GM12874 (cell line): Measurements from ENCODE around the gene RASGRP2.

ENCODE experiments used
- TF ChIP-seq, protein P1 (sequence below): IDR thresholded peaks from 2 replicates; pipeline ENCODE4 v1.5.1; 2011; ENCODE audit warnings: low read depth, mild to moderate bottlenecking, control low read depth, low read length, moderate library complexity; ENCODE audit not compliant: insufficient read depth

RASGRP2 gene

DNA sequence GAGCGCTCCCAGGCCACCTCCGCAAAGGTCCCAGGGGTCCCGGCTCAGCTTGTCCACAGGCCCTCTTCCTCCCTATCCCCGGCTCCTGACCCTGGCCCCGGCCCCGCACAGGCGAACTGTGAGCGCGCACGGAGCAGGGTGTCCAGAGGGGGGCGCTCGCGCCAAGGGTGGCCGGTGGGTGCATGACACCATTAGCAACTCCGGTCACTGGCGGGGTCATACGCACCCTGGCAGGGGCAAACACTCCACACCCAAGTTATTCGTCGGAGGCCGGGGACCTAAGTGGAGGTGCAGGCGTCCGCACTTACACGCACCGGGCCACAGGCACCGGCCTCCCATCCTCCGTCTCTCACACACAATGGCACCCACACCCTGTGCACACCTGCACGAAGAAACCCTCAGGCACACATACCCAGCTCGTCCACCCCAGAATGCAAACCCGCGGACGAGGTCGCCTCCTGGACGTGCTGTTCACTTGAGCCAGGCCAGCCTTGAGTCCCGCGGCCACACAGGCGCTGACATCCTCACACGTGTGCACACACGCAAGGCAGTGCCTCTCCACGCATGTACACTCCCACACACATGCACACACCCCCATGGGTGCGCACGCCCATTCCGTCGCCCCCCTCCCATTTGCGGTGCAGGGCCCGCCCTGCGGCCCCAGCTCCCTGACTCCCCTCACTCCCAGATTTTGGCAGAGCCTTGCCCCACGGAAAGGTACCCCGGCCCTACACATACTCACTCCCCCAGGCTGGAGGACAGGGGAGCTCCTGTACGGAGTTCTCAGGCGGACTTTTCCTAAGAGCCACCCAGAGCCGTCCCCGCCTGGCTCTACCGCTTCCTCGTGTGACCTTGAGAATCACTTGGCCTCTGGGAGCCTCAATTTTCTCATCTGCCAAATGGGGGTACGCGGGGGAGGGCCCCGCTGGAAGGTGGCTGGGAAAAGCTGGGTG lies at the start of gene RASGRP2:
Gene RASGRP2 (minus strand): TSS at position 552 of the 953 bp plus-strand sequence. CDS start 1,276 bp downstream, outside the sequence.
- TF ChIP-seq, protein P1, sequence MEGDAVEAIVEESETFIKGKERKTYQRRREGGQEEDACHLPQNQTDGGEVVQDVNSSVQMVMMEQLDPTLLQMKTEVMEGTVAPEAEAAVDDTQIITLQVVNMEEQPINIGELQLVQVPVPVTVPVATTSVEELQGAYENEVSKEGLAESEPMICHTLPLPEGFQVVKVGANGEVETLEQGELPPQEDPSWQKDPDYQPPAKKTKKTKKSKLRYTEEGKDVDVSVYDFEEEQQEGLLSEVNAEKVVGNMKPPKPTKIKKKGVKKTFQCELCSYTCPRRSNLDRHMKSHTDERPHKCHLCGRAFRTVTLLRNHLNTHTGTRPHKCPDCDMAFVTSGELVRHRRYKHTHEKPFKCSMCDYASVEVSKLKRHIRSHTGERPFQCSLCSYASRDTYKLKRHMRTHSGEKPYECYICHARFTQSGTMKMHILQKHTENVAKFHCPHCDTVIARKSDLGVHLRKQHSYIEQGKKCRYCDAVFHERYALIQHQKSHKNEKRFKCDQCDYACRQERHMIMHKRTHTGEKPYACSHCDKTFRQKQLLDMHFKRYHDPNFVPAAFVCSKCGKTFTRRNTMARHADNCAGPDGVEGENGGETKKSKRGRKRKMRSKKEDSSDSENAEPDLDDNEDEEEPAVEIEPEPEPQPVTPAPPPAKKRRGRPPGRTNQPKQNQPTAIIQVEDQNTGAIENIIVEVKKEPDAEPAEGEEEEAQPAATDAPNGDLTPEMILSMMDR = peak; percentile 86

DNA sequence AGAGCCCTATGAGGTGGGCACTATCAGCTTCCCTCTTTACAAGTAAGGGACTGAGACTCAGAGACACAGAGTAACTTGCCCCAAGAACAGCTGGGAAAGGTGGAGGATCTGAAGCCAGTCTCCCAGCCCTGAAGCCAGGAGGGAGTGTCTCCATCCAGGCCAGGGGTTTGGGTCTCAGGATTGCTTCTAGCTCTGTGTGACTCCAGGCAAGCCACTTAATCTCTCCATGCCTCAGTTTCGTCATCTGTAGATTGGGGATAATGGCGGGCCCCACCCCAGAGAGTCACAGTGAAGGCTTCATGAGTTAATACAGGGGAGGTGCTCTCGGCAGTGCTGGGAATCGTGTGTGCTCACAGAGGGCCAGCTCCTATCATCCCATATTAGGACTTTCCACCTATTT lies 48.5 kb upstream of the RASGRP2 start:
- TF ChIP-seq, protein P1 = no peak

DNA sequence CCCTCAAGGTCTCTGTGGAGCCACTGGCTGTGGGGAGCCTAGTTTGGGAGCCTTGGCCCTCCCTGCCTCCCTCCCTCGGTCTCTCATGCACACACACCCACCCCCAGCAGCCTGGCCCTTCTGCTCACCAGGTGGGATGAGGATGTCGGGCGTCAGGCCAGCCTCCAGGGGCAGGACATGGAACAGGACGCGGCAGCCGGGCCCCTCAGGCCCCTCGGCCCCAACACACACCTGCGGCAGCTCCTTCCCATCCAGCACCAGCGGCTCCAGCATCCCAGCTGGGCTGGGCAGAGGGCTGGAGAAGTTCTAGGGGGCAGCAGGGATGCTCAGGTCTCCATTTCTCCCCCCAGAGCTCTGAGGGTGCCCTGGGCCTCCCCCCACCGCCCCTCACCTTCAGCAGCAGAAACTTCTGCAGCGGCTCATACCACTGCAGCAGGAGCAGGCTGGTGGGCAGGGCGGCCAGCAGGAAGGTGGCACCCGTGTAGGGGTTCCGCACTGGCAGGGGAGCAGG lies 47.9 kb upstream of the RASGRP2 start:
- TF ChIP-seq, protein P1 = no peak

DNA sequence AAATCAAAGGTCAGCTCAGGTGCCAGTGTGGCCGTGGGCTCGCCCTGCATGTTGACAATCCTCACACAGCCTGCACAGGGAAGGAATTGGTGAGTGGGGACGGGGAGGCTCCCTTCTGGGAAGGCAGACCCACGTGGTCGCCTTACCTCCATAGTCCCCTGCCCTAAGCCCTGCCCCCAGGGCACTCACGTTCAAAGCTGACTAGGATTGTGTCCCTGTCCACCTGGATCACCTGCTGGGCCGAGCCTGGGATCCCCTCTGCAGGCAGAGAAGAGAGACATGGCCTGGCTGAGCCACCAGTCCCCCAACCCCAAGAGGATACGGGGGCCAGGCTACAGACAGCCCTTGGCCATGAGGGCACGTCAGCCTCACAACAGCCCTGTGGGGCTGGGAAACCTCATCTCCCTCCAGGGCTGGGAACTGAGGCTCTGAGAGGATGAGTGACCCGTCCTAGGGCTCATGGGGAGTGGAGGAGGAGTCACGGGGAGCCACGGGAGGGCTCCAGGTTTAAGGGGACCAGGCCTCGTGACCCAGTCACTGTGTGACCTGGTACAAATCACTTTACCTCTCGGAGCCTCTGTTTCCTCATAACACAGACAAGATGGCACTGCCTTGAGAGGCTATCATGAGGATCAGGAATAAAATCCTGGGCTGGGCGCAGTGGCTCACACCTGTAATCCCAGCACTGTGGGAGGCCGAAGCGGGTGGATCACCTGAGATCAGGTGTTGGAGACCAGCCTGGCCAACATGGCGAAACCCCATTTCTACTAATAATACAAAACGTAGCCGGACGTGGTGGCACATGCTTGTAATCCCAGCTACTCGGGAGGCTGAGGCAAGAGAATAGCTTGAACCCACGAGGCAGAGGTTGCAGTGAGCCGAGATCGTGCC lies 46.5 kb upstream of the RASGRP2 start:
- TF ChIP-seq, protein P1 = no peak

DNA sequence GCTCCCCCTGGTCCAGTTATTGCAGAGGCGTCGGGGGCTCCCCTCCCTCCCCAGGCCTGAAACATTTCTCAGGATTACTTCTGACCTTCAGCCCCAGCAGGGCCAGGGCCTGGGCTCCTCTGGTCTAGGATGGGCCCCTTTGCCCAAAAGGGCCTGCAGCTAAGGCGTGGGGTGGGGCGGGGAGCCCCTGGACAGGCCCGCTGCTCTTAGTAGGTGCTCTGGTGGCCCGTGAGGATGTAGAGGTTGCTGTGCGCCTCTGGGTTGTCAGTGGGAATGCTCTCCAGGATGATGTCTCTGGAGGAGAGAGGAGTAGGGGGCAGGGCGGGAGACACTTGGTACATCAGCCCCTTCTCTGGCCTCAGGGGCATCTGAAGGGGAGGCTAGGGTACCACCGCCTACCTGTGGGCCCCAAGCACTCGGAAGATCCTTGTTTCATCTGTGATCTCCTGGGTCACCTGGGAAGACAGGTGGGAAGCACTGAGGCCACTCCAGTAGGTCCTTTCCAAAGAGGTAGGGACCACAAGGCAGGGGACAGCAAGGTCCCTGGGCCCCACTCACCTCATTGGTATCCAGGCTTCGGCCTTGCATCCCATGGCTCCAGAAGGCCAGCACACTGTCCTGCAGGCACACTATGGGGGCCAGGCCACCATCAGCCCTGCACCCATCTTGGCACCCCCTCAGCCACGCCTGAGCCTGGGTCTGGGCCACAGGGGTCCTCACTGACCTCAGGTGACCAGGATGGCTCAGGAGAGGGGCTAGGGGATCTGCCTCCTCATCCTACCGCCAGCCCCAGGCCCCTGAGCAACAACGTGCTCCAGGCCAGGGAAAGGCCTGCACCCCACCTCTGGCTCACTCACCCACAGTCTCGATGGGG lies 45.6 kb upstream of the RASGRP2 start:
- TF ChIP-seq, protein P1 = no peak

DNA sequence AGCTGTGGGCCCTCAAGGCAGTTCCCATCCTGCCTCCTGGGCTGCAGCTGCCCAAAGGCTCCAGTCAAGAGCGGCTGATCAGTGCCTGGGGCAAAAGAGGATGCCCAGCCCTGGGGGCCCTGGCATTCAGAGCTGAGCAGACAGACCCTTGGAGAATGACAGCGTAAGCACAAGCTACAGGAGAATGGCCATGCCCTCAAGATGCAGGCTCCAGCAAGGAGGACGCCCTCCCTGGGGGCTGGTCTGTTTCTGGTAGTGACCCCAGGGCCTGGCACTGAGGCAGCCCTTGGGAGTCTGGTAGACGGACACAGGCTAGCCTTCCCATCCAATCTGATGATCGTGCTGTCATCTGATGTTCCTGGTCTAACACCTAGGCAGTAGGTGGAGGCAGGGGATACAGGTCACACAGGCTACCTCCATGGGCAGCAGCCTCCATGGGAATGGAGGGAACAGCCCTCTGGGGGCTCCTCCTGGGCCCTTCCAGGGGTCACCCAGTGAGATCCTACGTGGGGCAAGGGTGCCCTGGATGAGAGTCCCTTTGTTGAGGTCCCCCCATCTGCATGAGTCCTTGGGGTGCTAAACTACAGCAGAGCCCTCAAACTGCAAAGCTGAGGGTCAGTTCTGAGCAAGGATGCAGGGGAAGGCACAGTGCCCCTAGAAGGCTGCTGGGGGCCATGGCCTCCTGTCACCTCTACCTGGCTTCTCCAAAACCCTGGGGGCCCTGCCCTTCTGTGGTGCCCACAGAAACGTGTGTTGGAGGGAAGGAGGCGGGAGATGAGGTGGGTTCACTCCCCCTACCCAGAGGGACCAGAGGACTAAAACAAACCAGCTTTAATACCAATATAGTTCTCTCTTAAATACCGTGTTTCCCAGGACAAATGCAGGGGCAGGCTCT lies 44.6 kb upstream of the RASGRP2 start:
- TF ChIP-seq, protein P1 = no peak
